Measurements from ENCODE around the gene TAL1.
"Not testable (repeated sequence)": the region's sequence is repeated elsewhere in the genome, so short reads cannot be mapped to it uniquely, and the experiment has no call there.

The TAL1 gene

DNA sequence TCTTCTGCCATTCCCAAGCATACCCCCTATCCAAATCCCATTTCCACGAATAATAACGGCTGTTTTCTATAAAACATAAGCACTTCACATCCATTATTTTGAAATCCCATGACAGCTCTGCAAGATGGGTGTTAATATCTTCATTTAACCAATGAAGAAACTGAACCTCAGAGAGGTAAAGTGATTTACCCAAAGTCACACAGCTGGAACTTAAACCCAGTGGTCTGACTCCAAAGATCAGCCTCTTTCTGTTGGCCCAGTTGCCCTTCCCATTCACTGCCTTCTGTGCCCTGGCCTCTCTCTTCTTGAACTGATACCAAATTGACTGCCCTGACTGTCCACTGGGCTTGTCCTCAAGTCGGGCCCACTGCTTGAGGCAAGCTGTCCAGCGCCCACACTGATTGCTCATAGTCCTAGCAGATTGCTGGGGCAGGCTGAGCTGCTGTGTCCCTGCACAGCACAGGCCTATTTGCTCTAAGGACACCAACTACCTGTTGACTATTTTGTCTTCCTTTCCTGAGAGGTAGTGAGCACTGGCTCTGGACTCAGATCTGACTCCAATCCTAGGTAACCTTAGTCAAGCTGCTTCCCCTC is 19.3 kb downstream of the TAL1 start:
- DNase-seq (ENCODE audit: low read depth): no peak

DNA sequence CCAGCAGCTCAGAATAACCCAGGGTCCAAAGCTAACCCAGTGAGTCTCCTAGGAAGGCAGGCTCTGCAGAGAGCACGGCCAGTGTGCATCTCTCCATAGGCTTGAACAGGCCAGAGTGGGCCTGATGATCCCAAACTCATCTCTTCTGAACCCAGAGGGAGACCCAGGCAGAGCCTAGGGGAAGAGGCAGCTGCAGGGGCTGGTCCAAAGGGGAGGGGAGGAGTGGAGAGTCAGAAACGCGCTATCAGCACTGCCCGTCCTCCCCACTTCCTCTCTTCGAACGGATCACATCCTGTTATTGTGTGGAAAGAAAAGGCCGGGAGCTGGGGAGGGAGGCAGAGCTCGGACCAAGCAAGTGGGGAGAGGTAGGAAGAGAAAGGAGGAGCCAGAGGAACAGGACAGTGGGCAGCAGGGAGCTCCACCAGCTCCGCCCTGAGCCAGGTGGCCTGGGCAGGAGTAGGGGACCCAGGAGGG is 20.2 kb downstream of the TAL1 start:
- no peak for DNase-seq (ENCODE audit: low read depth)

DNA sequence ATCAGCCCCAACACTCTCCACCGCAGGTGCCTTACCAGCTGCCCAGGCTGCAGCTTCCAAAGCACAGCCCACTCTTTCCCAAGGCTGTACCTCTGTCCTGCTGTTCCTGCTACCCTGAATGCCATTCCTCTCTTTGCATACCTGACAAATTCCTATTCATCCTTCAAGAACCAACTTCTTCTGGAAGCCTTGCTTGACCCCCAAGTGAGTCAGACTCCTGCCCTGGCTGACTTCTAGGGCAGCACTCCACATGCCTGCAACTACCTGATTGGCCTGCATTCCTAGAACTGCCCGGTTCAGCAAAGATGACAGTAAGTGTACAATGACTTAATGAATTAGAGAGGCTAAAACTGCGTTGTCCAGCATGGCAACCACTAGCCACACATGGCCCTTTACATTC is 21.4 kb downstream of the TAL1 start:
- DNase-seq (ENCODE audit: low read depth): no peak

DNA sequence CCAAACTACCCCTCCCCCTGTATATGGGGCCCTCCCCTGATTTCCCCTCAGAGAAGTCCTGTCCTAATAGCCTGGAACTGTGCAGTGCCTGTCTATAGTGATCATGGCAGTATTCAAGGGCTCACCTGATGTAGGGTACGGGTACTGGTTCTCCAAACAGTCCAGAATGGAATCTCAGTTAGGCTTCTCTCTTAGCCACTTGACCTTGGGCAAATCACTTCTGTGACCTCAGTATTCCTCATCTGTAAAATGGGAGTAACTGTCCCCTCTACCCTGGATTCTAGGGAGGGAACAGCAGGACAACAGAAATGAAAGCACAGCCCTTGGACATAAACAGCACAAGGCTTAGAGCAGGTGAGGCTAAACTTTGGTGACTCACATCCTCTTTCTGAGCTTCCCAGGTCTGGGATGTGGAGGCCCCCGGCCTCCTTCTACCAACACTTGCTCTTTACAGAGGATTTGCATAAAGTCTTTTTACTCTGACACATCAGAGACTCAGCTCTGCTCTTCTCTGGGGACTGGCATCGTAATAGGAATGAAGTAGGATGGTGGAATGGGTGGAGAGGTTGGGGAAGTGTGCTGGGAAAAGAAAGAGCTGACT is 22.2 kb downstream of the TAL1 start:
- DNase-seq (ENCODE audit: low read depth): no peak

DNA sequence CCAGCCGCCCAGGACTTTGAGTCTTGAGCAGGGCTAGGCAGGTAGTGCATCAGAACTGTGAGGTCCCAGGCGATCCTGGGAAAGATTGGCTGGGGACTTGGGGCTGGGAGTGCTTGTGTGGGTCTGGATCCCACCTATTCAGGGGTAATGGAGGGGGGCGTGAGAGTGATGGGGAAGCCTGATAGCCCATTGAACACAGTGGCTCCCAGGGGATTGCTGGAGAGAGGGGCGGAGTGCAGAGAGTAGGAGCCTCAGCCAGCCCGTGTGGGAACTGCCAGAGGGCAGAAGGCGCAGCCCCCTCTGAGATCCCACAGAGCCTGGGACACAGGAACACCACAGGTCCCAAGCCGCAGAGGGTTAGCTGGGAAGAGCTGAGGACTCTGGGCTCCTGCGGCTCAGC is 22.9 kb downstream of the TAL1 start:
- DNase-seq (ENCODE audit: low read depth): no peak

DNA sequence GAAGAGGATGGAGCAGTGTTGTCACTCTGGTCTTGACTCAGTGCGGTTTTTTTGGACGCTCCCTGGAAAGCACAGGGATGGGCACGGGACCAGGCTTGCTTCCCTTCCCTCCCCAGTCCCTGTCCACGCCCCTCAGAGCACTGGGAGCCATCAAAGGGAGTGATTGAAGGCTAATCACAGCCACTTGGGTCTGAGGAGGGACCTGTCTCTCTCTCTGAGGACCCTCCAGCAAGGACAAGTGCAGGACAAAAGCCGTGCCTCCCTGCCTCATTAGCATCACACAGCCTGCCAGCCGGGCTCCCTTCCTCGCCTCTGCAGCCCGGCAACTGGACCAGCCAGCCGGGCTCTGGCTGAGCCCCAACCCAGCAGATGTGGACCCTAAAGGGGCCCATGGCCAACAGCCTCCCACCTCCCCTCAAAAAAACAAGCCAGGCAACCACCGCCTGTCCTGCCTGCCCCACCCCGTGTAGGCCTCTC is 23.6 kb downstream of the TAL1 start:
- DNase-seq (ENCODE audit: low read depth): no peak

DNA sequence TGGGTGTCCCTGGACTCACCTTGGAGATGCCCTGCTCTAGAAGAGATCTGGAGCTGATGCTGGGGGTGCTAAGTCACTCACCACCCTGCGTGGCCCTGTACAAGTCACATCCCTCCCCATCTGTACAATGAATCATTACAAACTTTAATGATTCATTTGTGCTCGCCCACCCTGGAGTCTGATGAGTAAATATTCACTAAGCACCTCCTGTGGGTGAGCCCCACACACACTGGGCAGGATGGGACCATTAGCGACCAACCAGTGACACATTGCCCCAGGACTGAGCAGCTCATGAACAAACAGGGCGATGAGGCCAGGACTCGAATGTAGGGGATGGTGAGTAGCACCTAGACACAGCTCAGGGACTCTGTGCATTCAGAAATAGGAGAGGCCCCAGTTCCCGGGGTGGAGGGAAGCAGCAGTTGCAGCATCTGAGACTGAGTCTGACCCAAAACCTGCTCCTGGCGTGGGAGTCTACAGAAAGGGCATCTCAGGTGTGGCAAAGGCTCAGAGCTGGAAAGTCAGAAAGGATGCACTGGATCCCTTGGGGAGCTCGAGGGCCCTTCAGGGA is 24.1 kb downstream of the TAL1 start:
- no peak for DNase-seq (ENCODE audit: low read depth)

DNA sequence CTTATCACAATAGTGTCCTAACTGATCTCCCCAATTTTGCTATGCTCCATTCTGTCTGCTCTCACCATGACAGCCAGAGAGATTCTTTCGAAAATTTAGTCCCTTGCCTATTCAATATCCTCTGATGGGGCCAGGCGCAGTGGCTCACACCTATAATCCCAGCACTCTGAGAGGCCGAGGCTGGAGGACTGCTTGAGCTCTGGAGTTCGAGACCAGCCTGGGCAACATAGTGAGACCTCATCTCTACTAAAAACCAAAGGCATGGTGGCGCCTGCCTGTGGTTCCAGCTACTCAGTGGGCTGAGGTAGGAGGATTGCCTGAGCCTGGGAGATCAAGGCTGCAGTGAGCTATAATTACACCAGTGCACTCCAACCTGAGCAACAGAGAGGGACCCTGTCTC is 26.1 kb downstream of the TAL1 start:
- no peak for DNase-seq (ENCODE audit: low read depth)

DNA sequence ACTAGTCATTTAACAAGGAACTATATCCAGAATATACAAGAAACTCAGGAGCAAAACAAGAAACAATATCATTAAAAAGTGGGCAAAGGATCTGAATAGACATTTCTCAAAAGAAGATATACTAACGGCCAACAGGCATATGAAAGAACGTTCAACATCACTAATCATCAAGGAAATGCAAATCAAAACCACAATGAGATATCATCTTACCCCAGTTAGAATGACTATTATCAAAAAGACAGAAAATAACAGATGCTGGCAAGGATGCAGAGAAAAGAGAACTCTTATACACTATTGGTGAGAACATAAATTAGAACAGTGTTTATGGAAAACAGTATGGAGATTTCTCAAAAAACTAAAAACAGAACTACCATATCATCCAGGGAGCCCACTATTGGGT is 28.5 kb downstream of the TAL1 start:
- not testable (repeated sequence) for DNase-seq (ENCODE audit: low read depth)

DNA sequence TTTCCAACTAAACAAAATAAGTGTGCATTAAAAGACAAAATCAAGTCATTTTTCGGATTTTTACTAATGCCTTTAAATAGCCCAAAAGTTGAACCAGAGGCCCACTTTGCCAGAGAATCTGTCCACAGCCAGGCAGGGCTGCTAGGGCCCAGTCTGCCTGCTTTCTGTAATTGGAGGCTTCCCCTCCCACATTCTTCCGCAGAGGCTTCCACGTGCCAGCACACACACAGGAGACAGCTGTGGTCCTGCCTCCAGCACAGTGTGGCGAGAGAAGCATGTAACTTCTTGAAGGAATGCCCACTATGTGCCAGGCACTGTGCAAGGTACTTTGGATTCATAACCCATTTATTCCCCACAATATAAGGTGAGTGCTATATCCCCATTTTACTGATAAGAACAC is 30.8 kb downstream of the TAL1 start:
- DNase-seq (ENCODE audit: low read depth): no peak

DNA sequence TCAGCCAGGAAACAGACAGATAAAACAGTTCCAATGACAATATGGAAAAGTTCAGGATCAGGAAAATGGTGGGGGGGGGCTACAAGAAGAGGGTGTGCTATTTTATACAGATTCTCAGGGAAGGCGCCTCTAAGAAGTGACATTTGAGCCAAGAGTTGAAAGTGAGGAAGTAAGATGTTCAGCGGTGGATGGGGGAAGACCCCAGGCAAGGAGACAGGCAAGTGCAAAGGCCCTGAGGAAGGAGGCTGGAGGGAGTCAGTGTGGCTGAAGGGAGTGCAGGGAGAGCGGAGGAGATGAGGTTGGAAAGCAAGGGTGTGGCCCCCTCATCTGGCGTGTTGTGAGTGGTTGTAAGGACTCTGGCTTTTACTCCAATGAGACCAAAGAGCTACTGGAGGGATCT is 33.8 kb downstream of the TAL1 start:
- no peak for DNase-seq (ENCODE audit: low read depth)

DNA sequence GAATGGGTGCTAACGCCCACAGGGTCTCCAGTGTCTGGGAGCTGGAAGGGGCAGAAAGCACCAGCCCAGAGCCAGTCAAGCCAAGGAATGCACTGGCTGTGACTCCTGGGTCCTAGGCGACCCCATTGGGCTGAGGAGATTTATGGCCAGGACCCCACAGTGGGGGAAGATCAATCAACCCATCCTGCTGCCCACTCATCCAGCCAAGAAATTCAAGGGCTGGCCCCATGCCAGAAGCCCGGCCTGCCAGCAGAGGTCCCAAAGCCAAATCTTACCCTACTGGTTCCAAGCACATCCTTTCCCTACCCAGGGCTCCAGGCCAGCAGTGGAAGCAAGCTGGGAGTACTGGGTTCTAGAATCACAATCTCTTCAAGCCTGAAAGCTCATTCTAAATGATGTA is 35.4 kb downstream of the TAL1 start:
- no peak for DNase-seq (ENCODE audit: low read depth)

DNA sequence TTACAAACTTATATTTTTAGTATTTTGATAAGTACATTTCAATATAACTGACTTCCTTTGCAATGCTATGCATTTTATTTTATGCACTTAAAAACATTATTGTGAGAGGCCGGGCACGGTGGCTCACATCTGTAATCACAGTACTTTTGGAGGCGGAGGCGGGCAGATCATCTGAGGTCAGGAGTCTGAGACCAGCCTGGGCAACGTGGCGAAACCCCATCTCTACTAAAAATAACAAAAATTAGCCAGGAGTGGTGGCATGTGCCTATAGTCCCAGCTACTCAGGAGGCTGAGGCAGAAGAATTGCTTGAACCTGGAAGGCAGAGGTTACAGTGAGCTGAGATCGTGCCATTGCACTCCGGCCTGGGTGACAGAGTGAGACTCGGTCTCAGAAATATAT is 36.0 kb downstream of the TAL1 start:
- not testable (repeated sequence) for DNase-seq (ENCODE audit: low read depth)

DNA sequence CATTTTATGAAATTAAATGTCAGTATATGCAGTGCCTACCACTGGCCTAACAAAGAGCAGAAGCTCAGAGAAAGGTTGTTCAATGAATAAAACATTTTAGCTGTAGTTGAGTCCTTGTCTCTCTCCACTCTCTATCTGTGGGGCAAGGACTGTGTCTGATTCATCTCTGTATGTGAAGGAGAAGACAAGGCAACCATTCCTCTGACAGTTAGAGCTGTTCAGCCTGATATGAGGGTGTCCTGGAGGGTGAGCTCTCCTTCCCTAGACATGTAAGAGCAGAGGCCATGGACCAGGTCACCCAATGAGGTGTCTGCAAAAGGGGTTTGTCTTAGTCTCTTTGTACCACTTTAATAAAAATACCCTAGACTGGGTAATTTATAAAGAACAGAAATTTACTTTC is 37.7 kb downstream of the TAL1 start:
- no peak for DNase-seq (ENCODE audit: low read depth)

DNA sequence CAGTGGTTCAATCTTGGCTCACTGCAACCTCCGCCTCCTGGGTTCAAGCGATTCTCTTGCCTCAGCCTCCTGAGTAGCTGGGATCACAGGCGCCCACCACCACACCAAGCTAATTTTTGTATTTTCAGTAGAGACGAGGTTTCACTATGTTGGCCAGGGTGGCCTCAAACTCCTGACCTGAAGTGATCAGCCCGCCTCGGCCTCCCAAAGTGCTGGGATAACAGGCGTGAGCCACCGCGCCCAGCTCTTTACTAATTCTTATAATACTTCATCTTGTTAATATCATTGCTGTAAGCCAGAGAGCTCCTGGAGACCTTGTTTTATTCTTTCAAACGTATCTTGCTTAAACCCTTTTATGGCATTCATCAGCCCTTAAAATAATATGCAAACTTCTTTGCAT is 38.5 kb downstream of the TAL1 start:
- not testable (repeated sequence) for DNase-seq (ENCODE audit: low read depth)

DNA sequence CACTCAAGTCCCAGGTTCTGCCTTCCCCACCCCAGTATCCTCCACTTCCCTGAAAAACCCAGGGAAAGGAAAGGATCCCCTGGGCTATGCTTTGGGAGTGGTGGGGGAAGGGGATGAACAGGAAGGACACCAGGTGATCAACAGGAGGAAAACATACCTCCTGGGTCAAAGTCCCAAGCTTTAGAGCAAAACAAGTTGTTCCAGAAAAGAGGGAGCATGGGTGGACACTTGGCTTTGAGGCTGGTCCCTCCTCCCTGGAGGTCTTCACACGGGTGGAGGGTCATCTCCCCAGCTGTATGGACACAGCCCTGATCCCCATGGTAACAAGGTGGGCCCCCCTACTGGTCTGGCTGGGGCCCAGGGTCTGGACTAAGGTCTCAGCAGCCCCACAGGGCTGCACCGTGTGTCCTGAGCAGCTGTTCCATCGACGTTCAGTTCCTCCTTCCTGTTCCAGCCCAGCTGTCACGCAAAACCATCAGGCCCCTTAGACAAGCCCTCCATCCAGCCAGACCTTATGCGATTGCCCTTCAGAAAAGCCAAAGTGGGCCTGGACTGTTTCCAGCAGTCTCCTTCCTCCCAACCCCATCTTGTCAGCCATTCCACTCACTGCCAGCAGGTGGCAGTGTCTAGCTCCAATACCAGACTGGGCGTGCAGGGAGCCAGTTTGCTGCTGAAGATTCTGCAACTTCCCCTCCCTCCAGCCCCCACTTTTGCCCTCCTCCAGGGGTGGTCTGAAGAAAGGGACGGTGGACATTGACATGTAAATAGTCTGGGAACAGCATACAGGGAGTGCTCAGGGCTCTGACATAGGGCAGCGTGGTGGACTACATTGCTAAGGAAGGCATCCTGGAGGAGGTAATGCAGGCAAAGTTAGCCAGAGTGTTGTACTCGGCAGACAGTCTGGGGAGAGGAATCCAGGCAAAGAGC is 39.3 kb downstream of the TAL1 start:
- DNase-seq (ENCODE audit: low read depth): peak; percentile 30

DNA sequence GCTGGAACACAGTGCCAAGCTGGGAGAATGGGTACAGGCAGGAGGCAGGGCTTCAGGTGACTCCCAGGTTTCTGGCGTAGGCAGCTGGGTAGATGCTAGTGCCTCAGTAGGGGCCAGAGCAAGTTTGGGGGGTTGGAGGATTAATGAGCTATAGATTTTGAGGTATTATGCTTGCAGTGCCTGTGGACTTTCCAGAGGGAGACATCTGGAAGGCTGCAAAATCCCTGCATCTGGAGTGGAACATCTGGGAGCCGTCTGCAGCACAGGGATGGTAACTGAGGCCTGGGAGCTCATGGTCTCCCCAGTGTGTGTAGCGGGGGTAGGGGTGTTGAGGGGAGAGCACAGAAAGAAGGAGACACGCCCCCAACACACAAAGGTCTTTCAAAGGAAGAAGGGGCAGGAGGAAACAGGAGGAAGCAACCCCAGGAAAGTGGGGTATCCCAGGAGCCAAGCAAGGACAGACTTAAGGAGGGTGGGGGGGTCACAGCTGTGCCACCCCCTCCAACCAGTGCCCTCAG is 40.0 kb downstream of the TAL1 start:
- no peak for DNase-seq (ENCODE audit: low read depth)

DNA sequence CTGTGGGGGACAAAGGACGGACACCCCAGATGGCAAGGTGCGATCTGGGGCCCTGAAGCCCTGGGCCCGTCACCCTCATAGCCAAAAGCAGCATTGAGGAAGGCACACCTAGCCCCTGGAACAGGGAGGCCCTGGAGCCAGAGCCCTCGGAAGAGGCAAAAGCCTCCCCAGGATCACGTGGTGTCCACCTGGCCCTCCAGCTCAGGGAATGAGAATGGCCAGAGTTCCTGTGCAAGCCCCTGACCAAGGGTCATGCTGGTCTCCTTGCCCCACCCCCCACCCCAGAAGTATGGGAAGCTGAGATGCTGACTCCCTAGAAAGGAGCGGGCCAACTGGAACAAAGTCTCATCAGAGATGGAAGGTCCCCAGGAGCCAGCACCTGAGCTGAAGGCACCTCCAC is 41.2 kb downstream of the TAL1 start:
- DNase-seq (ENCODE audit: low read depth): no peak

DNA sequence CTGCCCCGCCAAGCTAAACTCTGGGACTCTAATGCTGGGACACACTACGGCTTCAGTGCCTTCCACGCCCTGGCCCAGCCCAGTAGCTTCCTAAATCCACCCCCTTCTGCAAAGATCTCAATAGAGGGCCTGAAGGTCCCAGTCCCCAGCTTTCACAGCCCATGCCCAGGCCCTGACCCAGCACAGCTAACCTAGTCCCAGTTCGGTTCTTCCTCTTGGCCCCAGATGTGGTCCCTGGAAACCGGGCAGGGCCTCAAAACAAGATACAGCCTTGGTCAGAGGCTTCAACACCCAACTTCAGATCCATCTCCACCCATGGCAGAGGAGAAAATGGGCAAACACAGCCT is 41.5 kb downstream of the TAL1 start:
- no peak for DNase-seq (ENCODE audit: low read depth)

DNA sequence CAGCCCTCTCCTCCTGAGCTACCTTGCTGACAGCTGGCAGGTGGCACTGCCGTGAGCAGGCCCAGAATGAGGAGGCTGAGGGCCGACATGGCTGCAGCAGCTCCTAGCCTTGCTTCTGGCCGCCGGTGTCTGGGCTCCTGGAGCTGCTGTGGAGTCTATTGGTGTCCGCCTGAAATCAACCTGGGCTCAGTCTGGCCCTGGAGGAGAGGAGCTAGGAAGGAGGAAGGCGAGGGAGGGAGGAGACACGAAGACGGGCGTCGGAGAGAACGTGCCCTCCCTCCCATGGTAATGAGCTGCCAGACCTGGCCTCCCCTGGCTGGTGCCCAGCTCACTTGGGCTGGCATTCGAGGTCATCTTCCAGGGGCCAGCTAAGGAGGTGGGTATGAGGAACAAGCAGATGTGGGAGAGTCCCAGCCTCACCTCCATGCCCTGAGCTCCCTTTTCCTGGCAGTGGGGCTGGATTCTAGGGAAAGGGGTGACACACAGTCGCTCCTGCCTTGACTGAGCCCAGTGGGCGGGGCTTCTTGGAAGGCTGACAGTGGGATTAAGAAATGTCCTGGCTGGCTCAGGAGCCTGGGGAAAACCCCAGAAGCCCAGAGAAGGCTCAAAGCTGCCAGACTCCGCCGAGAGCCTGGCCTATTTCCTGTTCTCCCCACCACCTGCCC is 42.0 kb downstream of the TAL1 start, which contains the start of gene PDZK1IP1:
Gene PDZK1IP1, minus strand, starts transcription at position 193 of the 665 bp plus-strand sequence. Its CDS starts 104 bp downstream, at position 89.
- DNase-seq (ENCODE audit: low read depth): no peak
